HG03045 (cell line): ENCODE measurements around the gene STRN.

Experiments used
- ATAC-seq: cut with Tn5 transposase; IDR thresholded peaks from one replicate; pipeline ENCODE4 v1.9.1; 2021; ENCODE audit warnings: mild to moderate bottlenecking, moderate library complexity; ENCODE audit not compliant: unreplicated experiment

Gene STRN

DNA sequence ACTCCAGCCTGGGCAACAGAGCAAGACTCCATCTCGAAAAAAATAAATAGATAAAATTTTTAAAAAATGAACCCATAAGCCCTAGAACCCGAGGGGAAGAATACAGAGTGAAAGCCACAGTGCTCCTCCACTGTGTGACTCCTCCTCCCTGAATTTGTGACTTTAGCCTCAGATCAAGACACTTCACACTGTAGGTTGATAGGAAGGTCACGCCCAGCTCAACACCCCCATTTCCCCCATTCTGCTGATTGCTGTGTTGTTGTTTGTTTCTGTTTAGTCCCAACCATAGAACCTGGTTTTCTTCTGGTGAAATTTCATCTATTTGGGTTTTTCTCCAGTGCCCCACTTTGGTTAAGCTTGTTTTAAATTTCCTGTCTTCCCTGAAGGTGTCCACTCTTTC, 167.6 kb downstream of the STRN start:
- no peak for ATAC-seq

DNA sequence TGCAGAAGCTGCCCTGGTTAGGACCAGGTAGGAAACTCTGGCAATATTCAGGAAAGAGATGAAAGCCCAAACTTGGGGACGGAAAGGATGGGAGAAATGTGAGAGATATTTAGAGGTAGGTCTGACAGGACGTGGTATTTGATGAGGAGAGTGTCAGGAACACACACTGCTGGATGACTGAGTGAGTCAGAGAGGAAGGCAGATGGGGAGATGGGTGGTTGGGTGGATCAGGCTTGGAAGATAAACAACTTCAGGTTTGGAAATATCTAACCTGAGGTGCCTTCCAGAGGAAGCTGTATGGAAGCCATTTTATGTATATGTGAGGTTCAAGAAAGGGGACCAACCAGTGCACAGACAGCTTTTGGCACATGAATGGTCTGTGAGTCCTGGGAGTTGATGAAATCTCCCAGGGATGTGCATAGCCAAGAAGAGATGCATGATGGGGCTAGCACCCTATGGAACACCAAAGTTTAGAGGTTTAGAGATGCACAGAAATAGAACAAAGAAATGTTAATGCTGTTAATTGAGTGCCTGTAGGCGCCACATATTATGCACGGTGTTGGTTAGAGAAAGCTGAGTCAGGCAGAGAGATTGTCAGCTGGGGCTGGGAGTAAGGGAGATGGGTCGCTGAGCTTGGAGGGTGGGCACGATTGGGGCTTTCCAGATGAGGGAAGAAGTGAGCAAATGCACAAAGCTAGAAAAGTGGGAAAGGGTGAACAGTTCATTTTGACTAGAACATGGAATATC, 168.8 kb downstream of the STRN start:
- no peak for ATAC-seq
